ENCODE results near the gene RGL4. TPM values are rescaled to one million over a fixed set of nuclear protein-coding genes. Genes with fewer than 3 reads are reported as not detected.
"Not testable (repeated sequence)": the region's sequence is repeated elsewhere in the genome, so short reads cannot be mapped to it uniquely, and the experiment has no call there.

The RGL4 gene
- total RNA-seq, 4 donors from 2014 or later, result 0.11 to 0.50 TPM; not detected in 2

GRCh38 chr22:23673050-23673620 is 17.7 kb upstream of the RGL4 start:
- intact Hi-C loops (cut with DNase I), result no loop called here
- no peaks in the 10 kb centered on the region for H3K27me3 ChIP-seq
- H3K36me3 ChIP-seq, result peaks cover 0 to 40% (median 3%) of the 10 kb centered on the region in 4 donors
- peaks cover 0 to 5% (median 0%) of the 10 kb centered on the region in 4 donors for H3K4me1 ChIP-seq
- no peak for DNase-seq (ENCODE audit: extremely low spot score)
- no peak overlapping the region for H3K4me3 ChIP-seq
- no peaks in the 10 kb centered on the region for H3K9me3 ChIP-seq
- H3K27ac ChIP-seq (replicated peaks in 1 of 4), result no peak overlapping the region
- TF ChIP-seq CTCF (IDR thresholded peaks at IDR 0.05) (no peak), POLR2AphosphoS5 (IDR thresholded peaks at IDR 0.05) (no peak), POLR2A (IDR thresholded peaks at IDR 0.05; ENCODE audit: low read depth) (no peak), EP300 (IDR thresholded peaks at IDR 0.05) (no peak)
- 90% methylated on average over 7 of the region's 7 CpGs for WGBS

GRCh38 chr22:23673826-23674690 is 16.8 kb upstream of the RGL4 start:
- WGBS, result 87% methylated on average over 19 of the region's 26 CpGs
- Histone ChIP-seq H3K36me3 (peaks cover 0 to 42% (median 3%) of the 10 kb centered on the region in 4 donors), H3K4me3 (no peak overlapping the region), H3K27me3 (no peaks in the 10 kb centered on the region), H3K9me3 (no peaks in the 10 kb centered on the region), H3K27ac (replicated peaks in 1 of 4) (no peak overlapping the region), H3K4me1 (peaks cover 0 to 5% (median 0%) of the 10 kb centered on the region in 4 donors)
- no peak for DNase-seq (ENCODE audit: extremely low spot score)
- intact Hi-C loops (cut with DNase I), result no loop called here
- TF ChIP-seq CTCF (IDR thresholded peaks at IDR 0.05), result no peak
- TF ChIP-seq POLR2AphosphoS5 (IDR thresholded peaks at IDR 0.05), result no peak
- TF ChIP-seq POLR2A (IDR thresholded peaks at IDR 0.05; ENCODE audit: low read depth), result no peak
- TF ChIP-seq EP300 (IDR thresholded peaks at IDR 0.05), result no peak

- DNase-seq (ENCODE audit: extremely low spot score); intact Hi-C loops (cut with DNase I); H3K4me3 ChIP-seq; H3K27me3 ChIP-seq; H3K4me1 ChIP-seq; H3K9me3 ChIP-seq; H3K27ac ChIP-seq (replicated peaks in 1 of 4): not testable (repeated sequence)
- WGBS, result 93% methylated on average over 5 of the region's 6 CpGs
- peaks cover 0 to 43% (median 3%) of the 10 kb centered on the region in 4 donors for H3K36me3 ChIP-seq
Observed at GRCh38 chr22:23674886-23675501, 15.8 kb upstream of the RGL4 start.

- Histone ChIP-seq H3K27me3 (no peaks in the 10 kb centered on the region), H3K9me3 (no peaks in the 10 kb centered on the region), H3K4me1 (peaks cover 0 to 5% (median 0%) of the 10 kb centered on the region in 4 donors), H3K4me3 (no peak overlapping the region), H3K27ac (replicated peaks in 1 of 4) (no peak overlapping the region), H3K36me3 (peaks cover 0 to 44% (median 6%) of the 10 kb centered on the region in 4 donors)
- DNase-seq (ENCODE audit: extremely low spot score), result no peak
- no peak for TF ChIP-seq POLR2AphosphoS5 (IDR thresholded peaks at IDR 0.05)
- no peak for TF ChIP-seq CTCF (IDR thresholded peaks at IDR 0.05)
- TF ChIP-seq EP300 (IDR thresholded peaks at IDR 0.05), result no peak
- no peak for TF ChIP-seq POLR2A (IDR thresholded peaks at IDR 0.05; ENCODE audit: low read depth)
- intact Hi-C loops (cut with DNase I), result no loop called here
- 87% methylated on average over 7 of the region's 17 CpGs for WGBS
Observed at GRCh38 chr22:23675502-23676415, 15.1 kb upstream of the RGL4 start.

GRCh38 chr22:23676841-23677700 is 13.7 kb upstream of the RGL4 start:
- H3K36me3 ChIP-seq, result peaks cover 3 to 57% (median 14%) of the 10 kb centered on the region in 4 donors
- WGBS, result 97% methylated on average over 12 of the region's 12 CpGs
- H3K4me3 ChIP-seq; H3K27ac ChIP-seq (replicated peaks in 1 of 4); intact Hi-C loops (cut with DNase I); H3K4me1 ChIP-seq; DNase-seq (ENCODE audit: extremely low spot score); H3K27me3 ChIP-seq; H3K9me3 ChIP-seq: not testable (repeated sequence)
